Osteoblast (primary cell): ENCODE results near the gene CSTPP1. TPM values are rescaled to one million over a fixed set of nuclear protein-coding genes. Genes with fewer than 3 reads are reported as not detected.

Experiments used
- DNase-seq: peaks from one replicate; pipeline ENCODE4 v3.0.0; 2011; ENCODE audit warnings: low spot score, mixed read lengths; ENCODE audit not compliant: insufficient read length; ENCODE audit errors: missing footprints
- H2AFZ ChIP-seq: 2 replicates; pipeline ENCODE4 v1.6.0; 2011; ENCODE audit warnings: mild to moderate bottlenecking, low read length
- H3K27ac ChIP-seq: 2 replicates; pipeline ENCODE4 v1.5.1; 2011; ENCODE audit warnings: mild to moderate bottlenecking, low read depth, low read length, moderate library complexity
- H3K27me3 ChIP-seq: 2 replicates; pipeline ENCODE4 v1.6.0; 2012; ENCODE audit warnings: mild to moderate bottlenecking, control low read depth, inconsistent platforms, low read length, moderate library complexity; ENCODE audit not compliant: insufficient read depth
- H3K36me3 ChIP-seq: 2 replicates; pipeline ENCODE4 v1.5.1; 2011; ENCODE audit warnings: mild to moderate bottlenecking, low read length, control low read depth, moderate library complexity; ENCODE audit not compliant: insufficient read depth
- H3K4me1 ChIP-seq: 2 replicates; pipeline ENCODE4 v1.5.1; 2011; ENCODE audit warnings: mild to moderate bottlenecking, low read length, control low read depth, moderate library complexity; ENCODE audit not compliant: insufficient read depth
- H3K4me2 ChIP-seq: 2 replicates; pipeline ENCODE4 v1.6.0; 2011; ENCODE audit warnings: mild to moderate bottlenecking, low read length; ENCODE audit not compliant: insufficient read depth
- H3K4me3 ChIP-seq: fragments of 200-600 bp; sonication (generic); 3 replicates; pipeline ENCODE4 v1.5.1; 2012; ENCODE audit warnings: mild to moderate bottlenecking, low read length, inconsistent platforms; ENCODE audit not compliant: insufficient read depth
- H3K79me2 ChIP-seq: 2 replicates; pipeline ENCODE4 v1.6.0; 2012; ENCODE audit warnings: mild to moderate bottlenecking, low read length, control low read depth, inconsistent platforms; ENCODE audit not compliant: insufficient read depth
- H3K9me3 ChIP-seq: 2 replicates; pipeline ENCODE4 v1.5.1; 2011; ENCODE audit warnings: low read depth, low read length, control low read depth
- H4K20me1 ChIP-seq: 2 replicates; pipeline ENCODE4 v1.6.0; 2012; ENCODE audit warnings: mild to moderate bottlenecking, low read length, control low read depth; ENCODE audit not compliant: insufficient read depth
- total RNA-seq: library from RNA; depleted of rRNA; stranded (reverse); fragments of >200 nt; gene quantifications from 2 replicates; pipeline ENCODE4 v1.2.3, GENCODE V29; 2012
- TF ChIP-seq, protein P1 (sequence below): IDR thresholded peaks from 2 replicates; pipeline ENCODE4 v1.5.1; 2011; ENCODE audit warnings: mild to moderate bottlenecking, low read depth, low read length, moderate library complexity; ENCODE audit errors: extremely low read depth

The CSTPP1 gene
- total RNA-seq, 1 donor = 27.1 TPM

DNA sequence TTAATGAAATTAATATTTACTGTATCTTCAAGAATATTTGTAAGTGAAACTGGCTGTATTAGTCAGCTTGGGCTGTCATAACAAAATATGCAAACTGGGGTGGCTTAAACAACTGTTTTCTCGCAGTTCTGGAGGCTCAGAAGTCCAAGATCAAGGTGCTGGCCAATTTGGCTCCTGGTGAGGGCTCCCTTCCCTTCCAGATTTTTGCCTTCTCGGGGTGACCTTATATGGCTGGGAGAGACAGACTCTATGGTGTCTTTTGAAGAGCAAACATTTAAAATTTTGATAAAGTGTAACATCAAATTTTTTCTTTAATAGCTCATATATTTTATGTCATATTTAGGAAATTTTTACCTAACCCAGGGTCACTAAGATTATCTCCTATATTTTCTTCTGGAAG is 30.2 kb downstream of the CSTPP1 start:
- Histone ChIP-seq H3K9me3 (no peaks in the 10 kb centered on the region), H3K36me3 (no peaks in the 10 kb centered on the region), H2AFZ (no peak overlapping the region), H3K79me2 (no peaks in the 10 kb centered on the region), H3K27me3 (no peaks in the 10 kb centered on the region), H3K4me1 (no peaks in the 10 kb centered on the region), H3K27ac (no peak overlapping the region), H4K20me1 (no peaks in the 10 kb centered on the region), H3K4me3 (no peak overlapping the region), H3K4me2 (no peak overlapping the region)
- no peak for DNase-seq
- TF ChIP-seq, protein P1, sequence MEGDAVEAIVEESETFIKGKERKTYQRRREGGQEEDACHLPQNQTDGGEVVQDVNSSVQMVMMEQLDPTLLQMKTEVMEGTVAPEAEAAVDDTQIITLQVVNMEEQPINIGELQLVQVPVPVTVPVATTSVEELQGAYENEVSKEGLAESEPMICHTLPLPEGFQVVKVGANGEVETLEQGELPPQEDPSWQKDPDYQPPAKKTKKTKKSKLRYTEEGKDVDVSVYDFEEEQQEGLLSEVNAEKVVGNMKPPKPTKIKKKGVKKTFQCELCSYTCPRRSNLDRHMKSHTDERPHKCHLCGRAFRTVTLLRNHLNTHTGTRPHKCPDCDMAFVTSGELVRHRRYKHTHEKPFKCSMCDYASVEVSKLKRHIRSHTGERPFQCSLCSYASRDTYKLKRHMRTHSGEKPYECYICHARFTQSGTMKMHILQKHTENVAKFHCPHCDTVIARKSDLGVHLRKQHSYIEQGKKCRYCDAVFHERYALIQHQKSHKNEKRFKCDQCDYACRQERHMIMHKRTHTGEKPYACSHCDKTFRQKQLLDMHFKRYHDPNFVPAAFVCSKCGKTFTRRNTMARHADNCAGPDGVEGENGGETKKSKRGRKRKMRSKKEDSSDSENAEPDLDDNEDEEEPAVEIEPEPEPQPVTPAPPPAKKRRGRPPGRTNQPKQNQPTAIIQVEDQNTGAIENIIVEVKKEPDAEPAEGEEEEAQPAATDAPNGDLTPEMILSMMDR = no peak

DNA sequence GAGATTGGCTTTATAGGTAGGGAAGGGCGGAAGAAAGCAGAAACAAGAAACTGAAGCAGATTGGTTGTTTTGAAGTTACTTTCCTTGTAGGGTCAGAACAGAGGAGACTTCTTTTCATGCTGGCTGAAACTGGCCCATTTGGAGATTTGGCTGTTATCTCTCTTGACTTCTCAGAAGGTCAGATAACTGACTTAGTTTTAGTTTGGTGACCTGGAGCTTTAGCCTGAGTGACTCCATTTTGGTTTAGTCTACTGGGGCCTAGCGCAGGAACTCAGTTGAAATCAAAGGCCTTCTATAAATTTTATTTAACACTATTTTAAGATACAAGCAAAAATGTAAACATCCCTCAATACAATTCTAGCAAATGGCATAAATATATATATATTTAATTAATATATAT is 31.4 kb downstream of the CSTPP1 start:
- H4K20me1 ChIP-seq = no peaks in the 10 kb centered on the region
- H3K27me3 ChIP-seq = no peaks in the 10 kb centered on the region
- H3K4me2 ChIP-seq = no peak overlapping the region
- H2AFZ ChIP-seq = no peak overlapping the region
- TF ChIP-seq, protein P1 = no peak
- H3K27ac ChIP-seq = no peak overlapping the region
- H3K79me2 ChIP-seq = no peaks in the 10 kb centered on the region
- H3K36me3 ChIP-seq = no peaks in the 10 kb centered on the region
- H3K4me3 ChIP-seq = no peak overlapping the region
- no peak for DNase-seq
- no peaks in the 10 kb centered on the region for H3K9me3 ChIP-seq
- no peaks in the 10 kb centered on the region for H3K4me1 ChIP-seq

DNA sequence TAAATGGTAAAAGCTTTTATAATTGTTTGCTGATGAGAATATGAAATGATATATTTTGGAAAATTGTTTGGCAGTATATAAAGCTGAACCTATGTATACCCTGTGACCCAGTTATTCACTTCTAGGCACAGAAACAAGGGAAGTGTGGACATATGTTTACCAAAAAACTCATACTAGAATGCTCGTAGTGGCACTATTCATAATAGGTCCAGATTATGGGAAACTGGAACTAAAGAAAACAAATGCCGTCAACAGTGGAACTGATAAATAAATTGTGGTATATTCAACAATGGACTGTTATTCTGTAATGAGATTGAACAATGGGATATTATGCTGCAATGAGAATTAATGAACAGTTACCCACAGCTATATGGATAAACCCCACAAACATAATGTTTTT is 32.8 kb downstream of the CSTPP1 start:
- Histone ChIP-seq H4K20me1 (no peaks in the 10 kb centered on the region), H3K9me3 (no peaks in the 10 kb centered on the region), H3K4me2 (no peak overlapping the region), H3K79me2 (no peaks in the 10 kb centered on the region), H2AFZ (no peak overlapping the region), H3K27me3 (no peaks in the 10 kb centered on the region), H3K4me1 (no peaks in the 10 kb centered on the region), H3K36me3 (no peaks in the 10 kb centered on the region), H3K27ac (no peak overlapping the region), H3K4me3 (no peak overlapping the region)
- TF ChIP-seq, protein P1 = no peak
- DNase-seq = no peak

DNA sequence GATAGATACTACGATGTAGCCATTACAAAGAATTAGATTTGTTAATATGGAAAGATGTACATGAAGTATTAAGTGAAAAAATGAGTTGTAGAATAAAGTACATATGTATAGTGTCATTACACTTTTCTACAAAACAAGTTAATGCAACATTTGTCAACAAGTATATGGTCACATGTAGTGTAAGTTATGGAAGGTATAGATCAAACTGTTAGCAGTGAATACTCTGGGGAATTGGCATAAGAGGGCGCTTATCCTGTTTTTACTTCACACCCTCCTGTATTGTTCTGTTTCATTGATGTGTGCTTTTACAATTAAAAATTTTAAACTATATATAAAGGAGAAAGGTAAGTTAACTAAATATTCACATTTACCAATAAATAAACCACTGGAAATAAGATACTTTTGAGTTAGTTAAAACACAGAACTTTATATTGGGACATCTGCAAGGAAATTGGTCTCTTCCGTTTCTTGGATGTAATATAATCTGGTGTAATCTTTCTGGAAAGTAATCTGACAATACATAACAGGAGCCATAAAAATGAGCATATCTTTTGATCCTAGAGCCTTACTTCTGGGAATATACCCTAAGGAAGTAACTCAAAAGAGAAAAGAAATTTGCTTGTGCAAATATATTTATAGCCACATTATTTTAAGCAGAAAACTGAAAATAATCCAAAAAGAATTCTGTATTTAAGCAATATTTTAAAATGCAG is 34.5 kb downstream of the CSTPP1 start:
- H3K36me3 ChIP-seq = no peaks in the 10 kb centered on the region
- H2AFZ ChIP-seq = no peak overlapping the region
- TF ChIP-seq, protein P1 = no peak
- H3K4me3 ChIP-seq = no peak overlapping the region
- H3K27ac ChIP-seq = no peak overlapping the region
- DNase-seq = no peak
- H3K9me3 ChIP-seq = no peaks in the 10 kb centered on the region
- no peaks in the 10 kb centered on the region for H4K20me1 ChIP-seq
- no peak overlapping the region for H3K4me2 ChIP-seq
- no peaks in the 10 kb centered on the region for H3K27me3 ChIP-seq
- no peaks in the 10 kb centered on the region for H3K79me2 ChIP-seq
- H3K4me1 ChIP-seq = no peaks in the 10 kb centered on the region
